AG09309 (cell line): ENCODE results near the gene PLK4.
A peak's percentile ranks its signal among the peaks of the same experiment; 100 is the strongest.

ENCODE experiments used
- DNase-seq: peaks from one replicate; pipeline ENCODE4 v3.0.0-alpha.2; 2010; ENCODE audit warnings: low read depth
- H3K4me3 ChIP-seq: 2 replicates; pipeline ENCODE4 v1.5.1; 2011; ENCODE audit warnings: mild to moderate bottlenecking, low read depth, low read length, moderate library complexity; ENCODE audit not compliant: control insufficient read depth
- TF ChIP-seq, protein P1 (sequence below): IDR thresholded peaks from 2 replicates; pipeline ENCODE4 v1.5.1; 2011; ENCODE audit warnings: mild to moderate bottlenecking, low read depth, low read length, inconsistent platforms; ENCODE audit not compliant: insufficient read depth, control insufficient read depth; ENCODE audit errors: missing control alignments

PLK4 gene

GRCh38 chr4:127936974-127937373 is 56.3 kb downstream of the PLK4 start:
- TF ChIP-seq, protein P1, sequence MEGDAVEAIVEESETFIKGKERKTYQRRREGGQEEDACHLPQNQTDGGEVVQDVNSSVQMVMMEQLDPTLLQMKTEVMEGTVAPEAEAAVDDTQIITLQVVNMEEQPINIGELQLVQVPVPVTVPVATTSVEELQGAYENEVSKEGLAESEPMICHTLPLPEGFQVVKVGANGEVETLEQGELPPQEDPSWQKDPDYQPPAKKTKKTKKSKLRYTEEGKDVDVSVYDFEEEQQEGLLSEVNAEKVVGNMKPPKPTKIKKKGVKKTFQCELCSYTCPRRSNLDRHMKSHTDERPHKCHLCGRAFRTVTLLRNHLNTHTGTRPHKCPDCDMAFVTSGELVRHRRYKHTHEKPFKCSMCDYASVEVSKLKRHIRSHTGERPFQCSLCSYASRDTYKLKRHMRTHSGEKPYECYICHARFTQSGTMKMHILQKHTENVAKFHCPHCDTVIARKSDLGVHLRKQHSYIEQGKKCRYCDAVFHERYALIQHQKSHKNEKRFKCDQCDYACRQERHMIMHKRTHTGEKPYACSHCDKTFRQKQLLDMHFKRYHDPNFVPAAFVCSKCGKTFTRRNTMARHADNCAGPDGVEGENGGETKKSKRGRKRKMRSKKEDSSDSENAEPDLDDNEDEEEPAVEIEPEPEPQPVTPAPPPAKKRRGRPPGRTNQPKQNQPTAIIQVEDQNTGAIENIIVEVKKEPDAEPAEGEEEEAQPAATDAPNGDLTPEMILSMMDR = no peak
- peak; percentile 14 for DNase-seq
- no peak overlapping the region for H3K4me3 ChIP-seq
